Measurements from ENCODE around the gene PTPRA. TPM values are rescaled to one million over a fixed set of nuclear protein-coding genes. Genes with fewer than 3 reads are reported as not detected.
A peak's percentile ranks its signal among the peaks of the same experiment; 100 is the strongest.

The PTPRA gene
- total RNA-seq, 2 experiments from 2014 or later = 65.4 to 69.5 TPM

GRCh38 chr20:2869381-2869780 is 3.9 kb upstream of the PTPRA start:
- Histone ChIP-seq H3K36me3 (ENCODE audit: insufficient read depth, low read length) (peaks cover 15% of the 10 kb centered on the region), H3K4me3 (ENCODE audit: low read length) (no peak overlapping the region), H3K27me3 (ENCODE audit: control insufficient read depth in 1 of 2, insufficient read depth in 2 of 2, low read length in 2 of 2) (peaks cover 0 to 3% of the 10 kb centered on the region in 2 experiments), H3K9me3 (ENCODE audit: control insufficient read depth in 1 of 2, insufficient read depth in 1 of 2, low read length in 2 of 2) (no peaks in the 10 kb centered on the region), H3K27ac (ENCODE audit: low read depth in 1 of 2, low read length in 2 of 2) (no peak overlapping the region), H3K4me1 (ENCODE audit: insufficient read depth, low read length) (peaks cover 29% of the 10 kb centered on the region)
- DNase-seq (no peak), ATAC-seq (ENCODE audit: poor library complexity) (no peak)
- ChIA-PET CTCF (no interaction called here), POLR2A (interaction anchor here (0.8 to 1.2 kb wide), 2 partner anchors 28 to 86 kb away, joined by 3 to 4 read pairs; partner anchors contain the start of gene VPS16)
- Mint-ChIP-seq H3K27me3 (no peaks in the 10 kb centered on the region), H3K4me1 (ENCODE audit: low read depth) (peaks cover 41% of the 10 kb centered on the region), H3K27ac (no peak overlapping the region), H3K4me3 (peak overlapping the region; percentile 1), H3K9me3 (no peaks in the 10 kb centered on the region), H3K36me3 (ENCODE audit: low read depth) (peaks cover 32% of the 10 kb centered on the region)
- intact Hi-C loops (cut with DNase I, micrococcal nuclease) = no loop called here
- TF ChIP-seq CTCF (IDR thresholded peaks at IDR 0.05) = no peak

GRCh38 chr20:2871111-2871465 is 2.2 kb upstream of the PTPRA start:
- H3K9me3 Mint-ChIP-seq = no peaks in the 10 kb centered on the region
- H3K27ac Mint-ChIP-seq = no peak overlapping the region
- H3K27me3 Mint-ChIP-seq = no peaks in the 10 kb centered on the region
- intact Hi-C loops (cut with DNase I, micrococcal nuclease) = loop anchor here (5.0 to 10.0 kb wide), 6 partner anchors 111 to 346 kb away; partner anchors contain the start of genes GNRH2 (in 1 of the 2), IDH3B (in 1 of the 2) and MRPS26 (in 1 of the 2)
- peak overlapping the region; percentile 65 for H3K4me3 Mint-ChIP-seq
- ChIA-PET CTCF (interaction anchor here (1.0 kb wide), 1 partner anchor 28 kb away, joined by 3 read pairs; no protein-coding TSS in a partner anchor), POLR2A (interaction anchor here (1.2 kb wide), 1 partner anchor 36 kb away, joined by 4 read pairs; no protein-coding TSS in a partner anchor)
- peaks cover 43% of the 10 kb centered on the region for H3K4me1 ChIP-seq (ENCODE audit: insufficient read depth, low read length)
- H3K36me3 ChIP-seq (ENCODE audit: insufficient read depth, low read length) = peaks cover 3% of the 10 kb centered on the region
- DNase-seq = no peak
- no peaks in the 10 kb centered on the region for H3K9me3 ChIP-seq (ENCODE audit: control insufficient read depth in 1 of 2, insufficient read depth in 1 of 2, low read length in 2 of 2)
- H3K27me3 ChIP-seq (ENCODE audit: control insufficient read depth in 1 of 2, insufficient read depth in 2 of 2, low read length in 2 of 2) = peaks cover 0 to 3% of the 10 kb centered on the region in 2 experiments
- peaks cover 20% of the 10 kb centered on the region for H3K36me3 Mint-ChIP-seq (ENCODE audit: low read depth)
- peaks cover 47% of the 10 kb centered on the region for H3K4me1 Mint-ChIP-seq (ENCODE audit: low read depth)
- no peak overlapping the region for H3K4me3 ChIP-seq (ENCODE audit: low read length)
- H3K27ac ChIP-seq (ENCODE audit: low read depth in 1 of 2, low read length in 2 of 2) = no peak overlapping the region
- no peak for TF ChIP-seq CTCF (IDR thresholded peaks at IDR 0.05)
- ATAC-seq (ENCODE audit: poor library complexity) = no peak

- Mint-ChIP-seq H3K9me3 (no peaks in the 10 kb centered on the region), H3K4me3 (peak overlapping the region; percentile 96), H3K4me1 (ENCODE audit: low read depth) (peaks cover 51% of the 10 kb centered on the region), H3K27me3 (no peaks in the 10 kb centered on the region), H3K36me3 (ENCODE audit: low read depth) (peaks cover 27% of the 10 kb centered on the region), H3K27ac (peak overlapping the region; percentile 60)
- intact Hi-C loops (cut with DNase I, micrococcal nuclease) = loop anchor here (2.0 to 10.0 kb wide), 7 partner anchors 17 to 347 kb away; partner anchors contain the start of genes GNRH2 (in 1 of the 2), IDH3B (in 1 of the 2) and MRPS26 (in 1 of the 2)
- ChIA-PET POLR2A (interaction anchor here (1.0 to 2.3 kb wide), 9 partner anchors 28 to 769 kb away, joined by 4 to 19 read pairs (median 5); partner anchors contain the start of genes EBF4, NOP56, PCED1A and VPS16), CTCF (interaction anchor here (0.9 to 1.6 kb wide), 6 partner anchors 16 to 120 kb away, joined by 3 to 7 read pairs (median 4); partner anchors contain the start of genes PCED1A and VPS16)
- DNase-seq = peak in 2 of 14 experiments; percentile 5 to 31
- Histone ChIP-seq H3K27me3 (ENCODE audit: control insufficient read depth in 1 of 2, insufficient read depth in 2 of 2, low read length in 2 of 2) (peaks cover 0 to 3% of the 10 kb centered on the region in 2 experiments), H3K36me3 (ENCODE audit: insufficient read depth, low read length) (no peaks in the 10 kb centered on the region), H3K4me3 (ENCODE audit: low read length) (peak overlapping the region; percentile 73), H3K27ac (ENCODE audit: low read depth in 1 of 2, low read length in 2 of 2) (no peak overlapping the region), H3K4me1 (ENCODE audit: insufficient read depth, low read length) (peaks cover 45% of the 10 kb centered on the region), H3K9me3 (ENCODE audit: control insufficient read depth in 1 of 2, insufficient read depth in 1 of 2, low read length in 2 of 2) (no peaks in the 10 kb centered on the region)
- no peak for ATAC-seq (ENCODE audit: poor library complexity)
- TF ChIP-seq CTCF (IDR thresholded peaks at IDR 0.05) = no peak
Measured at GRCh38 chr20:2871661-2872458, 1.4 kb upstream of the PTPRA start.

Measured in CD4-positive, alpha-beta T cell (primary cell).